Memory B cell (primary cell): ENCODE data around the gene PSMA1.
"Not testable (repeated sequence)": the region's sequence is repeated elsewhere in the genome, so short reads cannot be mapped to it uniquely, and the experiment has no call there.

Experiments
- ATAC-seq: fragments of 150-1000 bp; cut with Tn5 transposase; 2 replicates; pipeline ENCODE4 v1.10.0; 2021; ENCODE audit warnings: low read depth, mild to moderate bottlenecking, moderate library complexity
- DNase-seq, 2 donors: peaks; one replicate each; pipeline ENCODE4 v3.0.0; 2022; ENCODE audit warnings: low spot score in 2 of 2
- H3K27ac Mint-ChIP-seq: one replicate; pipeline ENCODE4 v1.8.0; 2022; ENCODE audit warnings: mild to moderate bottlenecking, moderate library complexity, mixed read lengths
- H3K27me3 Mint-ChIP-seq: one replicate; pipeline ENCODE4 v1.8.0; 2022; ENCODE audit warnings: mixed read lengths
- H3K36me3 Mint-ChIP-seq: one replicate; pipeline ENCODE4 v1.8.0; 2022; ENCODE audit warnings: mild to moderate bottlenecking, mixed read lengths
- H3K4me1 Mint-ChIP-seq: one replicate; pipeline ENCODE4 v1.8.0; 2022; ENCODE audit warnings: mixed read lengths
- H3K4me3 Mint-ChIP-seq: one replicate; pipeline ENCODE4 v1.8.0; 2022; ENCODE audit warnings: mild to moderate bottlenecking, moderate library complexity, mixed read lengths
- H3K9me3 Mint-ChIP-seq: one replicate; pipeline ENCODE4 v1.8.0; 2022; ENCODE audit warnings: mixed read lengths

The PSMA1 gene

DNA sequence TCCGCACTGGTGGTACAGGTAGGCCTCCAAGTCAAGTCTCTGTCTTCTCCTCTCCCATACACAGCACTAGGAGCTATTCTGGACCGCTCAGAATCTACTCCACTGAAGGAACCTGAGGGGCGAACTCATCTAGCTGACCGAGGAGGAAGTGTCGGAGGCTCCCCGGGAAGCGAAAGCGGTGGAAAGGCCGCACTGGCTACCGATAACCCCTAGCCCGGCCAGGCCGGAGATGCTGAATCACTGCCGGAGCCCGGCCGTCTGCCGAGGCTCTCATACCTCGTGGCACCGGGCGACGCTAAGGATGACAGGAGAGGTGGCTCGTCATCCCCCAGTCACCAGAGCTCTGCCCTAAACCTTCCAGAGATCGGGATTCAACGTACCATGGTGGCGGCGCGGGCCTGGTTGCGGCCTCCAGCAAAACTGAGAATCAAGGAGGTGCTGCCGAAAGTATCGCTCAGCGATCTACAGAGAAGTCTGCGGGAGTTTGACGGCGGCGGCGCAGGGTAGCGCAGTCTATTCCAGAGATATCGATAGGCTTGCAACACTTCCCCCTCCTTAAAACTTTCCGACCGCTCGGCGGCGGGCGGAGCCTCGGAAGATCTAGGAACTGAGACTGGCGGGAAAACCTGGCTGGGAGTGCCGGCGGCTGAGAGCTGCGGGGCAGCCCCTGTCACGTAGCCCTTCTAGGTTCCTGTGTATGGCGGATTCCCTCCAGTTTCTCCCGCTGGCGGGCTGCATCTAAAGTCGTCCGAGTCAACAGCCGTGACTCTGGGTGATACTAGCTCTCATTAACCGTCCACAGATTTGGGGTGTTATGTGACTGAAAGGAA lies at the start of gene PSMA1:
TSS of gene PSMA1 (minus strand) at position 470 of the 830 bp plus-strand sequence. CDS start at position 383, 87 bp downstream.
- ATAC-seq, result peak; percentile 91

GRCh38 chr11:14569516-14569915 lies 49.3 kb upstream of the PSMA1 start:
- ATAC-seq, H3K27me3 Mint-ChIP-seq, H3K4me3 Mint-ChIP-seq, H3K36me3 Mint-ChIP-seq, H3K9me3 Mint-ChIP-seq, DNase-seq, H3K27ac Mint-ChIP-seq: not testable (repeated sequence)
- peaks cover 26% of the 10 kb centered on the region for H3K4me1 Mint-ChIP-seq

More for the DNA sequence above, at the start of gene PSMA1:
- Mint-ChIP-seq H3K9me3 (no peaks in the 10 kb centered on the region), H3K27ac (peak within 1 kb of the TSS; percentile 93), H3K27me3 (no peaks in the 10 kb centered on the region), H3K36me3 (peaks cover 1% of the 10 kb centered on the region), H3K4me1 (peaks cover 11% of the 10 kb centered on the region), H3K4me3 (peak within 1 kb of the TSS; percentile 95)
- DNase-seq, result peak; percentile 74 to 79

GRCh38 chr11:14567064-14567651 lies 47.0 kb upstream of the PSMA1 start:
- peak; percentile 85 for ATAC-seq
- peaks cover 4% of the 10 kb centered on the region for H3K36me3 Mint-ChIP-seq
- no peaks in the 10 kb centered on the region for H3K27me3 Mint-ChIP-seq
- no peak for DNase-seq
- H3K4me3 Mint-ChIP-seq, result no peak overlapping the region
- H3K9me3 Mint-ChIP-seq, result no peaks in the 10 kb centered on the region
- peaks cover 24% of the 10 kb centered on the region for H3K4me1 Mint-ChIP-seq
- peak overlapping the region; percentile 85 for H3K27ac Mint-ChIP-seq

- Mint-ChIP-seq H3K36me3 (peaks cover 2% of the 10 kb centered on the region), H3K27ac (peak overlapping the region; percentile 85), H3K4me3 (no peak overlapping the region), H3K27me3 (no peaks in the 10 kb centered on the region), H3K9me3 (no peaks in the 10 kb centered on the region), H3K4me1 (peaks cover 24% of the 10 kb centered on the region)
- DNase-seq (no peak), ATAC-seq (no peak)
These were observed 46.3 kb upstream of the PSMA1 start for GRCh38 chr11:14566331-14567063.

GRCh38 chr11:14565845-14566244 lies 45.7 kb upstream of the PSMA1 start:
- ATAC-seq (no peak), DNase-seq (no peak)
- no peak overlapping the region for H3K4me3 Mint-ChIP-seq
- H3K27me3 Mint-ChIP-seq, result no peaks in the 10 kb centered on the region
- H3K27ac Mint-ChIP-seq, result peak overlapping the region; percentile 20
- H3K4me1 Mint-ChIP-seq, result peaks cover 28% of the 10 kb centered on the region
- H3K36me3 Mint-ChIP-seq, result peaks cover 2% of the 10 kb centered on the region
- H3K9me3 Mint-ChIP-seq, result no peaks in the 10 kb centered on the region

DNA sequence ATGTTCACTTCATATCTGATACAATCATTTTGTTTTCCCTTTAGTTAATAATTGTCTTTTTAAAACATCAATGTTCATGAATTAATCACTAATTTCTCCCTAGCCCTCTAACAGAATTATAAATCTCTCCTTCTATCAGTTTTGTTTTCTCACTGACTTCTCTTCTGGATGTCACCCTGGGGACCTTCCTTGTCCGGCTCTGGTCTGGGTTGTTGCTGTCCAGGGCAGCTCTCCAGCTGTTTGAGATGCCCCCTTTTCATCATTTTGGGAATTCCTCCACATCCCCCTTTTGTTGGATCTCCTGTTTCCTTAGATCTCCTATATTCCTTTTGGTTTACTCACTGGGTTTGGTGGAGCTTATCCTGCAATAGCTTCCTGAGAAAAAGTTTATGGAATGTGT lies 35.6 kb upstream of the PSMA1 start:
- no peak overlapping the region for H3K4me3 Mint-ChIP-seq
- no peaks in the 10 kb centered on the region for H3K4me1 Mint-ChIP-seq
- H3K36me3 Mint-ChIP-seq, result no peaks in the 10 kb centered on the region
- no peak for DNase-seq
- H3K27me3 Mint-ChIP-seq, result peaks cover 10% of the 10 kb centered on the region
- no peaks in the 10 kb centered on the region for H3K9me3 Mint-ChIP-seq
- H3K27ac Mint-ChIP-seq, result no peak overlapping the region
- no peak for ATAC-seq

GRCh38 chr11:14554959-14555358 lies 34.8 kb upstream of the PSMA1 start:
- Mint-ChIP-seq H3K4me1 (no peaks in the 10 kb centered on the region), H3K4me3 (no peak overlapping the region), H3K9me3 (no peaks in the 10 kb centered on the region), H3K36me3 (no peaks in the 10 kb centered on the region), H3K27ac (no peak overlapping the region), H3K27me3 (peaks cover 10% of the 10 kb centered on the region)
- DNase-seq (no peak), ATAC-seq (no peak)

DNA sequence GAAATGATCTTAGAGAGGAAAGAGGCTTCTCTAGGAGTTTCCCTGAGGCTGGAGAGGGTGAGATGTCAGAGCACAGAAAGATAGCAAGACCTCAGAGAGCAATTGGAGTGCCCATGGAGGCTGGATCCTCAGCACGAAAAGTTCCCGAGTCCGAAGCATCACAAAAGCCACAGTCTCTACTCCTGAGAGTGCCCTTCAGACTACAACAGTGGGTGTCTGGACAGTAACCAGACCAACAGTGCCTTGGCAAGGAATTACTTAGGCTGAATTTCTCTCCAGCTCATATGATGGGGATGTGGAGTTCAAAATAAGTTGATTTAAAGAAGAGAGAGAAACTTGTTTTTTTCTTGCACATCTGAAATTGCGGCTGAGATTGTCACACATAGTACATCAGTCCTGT lies 31.9 kb upstream of the PSMA1 start:
- no peaks in the 10 kb centered on the region for H3K4me1 Mint-ChIP-seq
- no peak overlapping the region for H3K4me3 Mint-ChIP-seq
- no peaks in the 10 kb centered on the region for H3K9me3 Mint-ChIP-seq
- DNase-seq (no peak), ATAC-seq (no peak)
- H3K36me3 Mint-ChIP-seq, result no peaks in the 10 kb centered on the region
- peaks cover 6% of the 10 kb centered on the region for H3K27me3 Mint-ChIP-seq
- H3K27ac Mint-ChIP-seq, result no peak overlapping the region

DNA sequence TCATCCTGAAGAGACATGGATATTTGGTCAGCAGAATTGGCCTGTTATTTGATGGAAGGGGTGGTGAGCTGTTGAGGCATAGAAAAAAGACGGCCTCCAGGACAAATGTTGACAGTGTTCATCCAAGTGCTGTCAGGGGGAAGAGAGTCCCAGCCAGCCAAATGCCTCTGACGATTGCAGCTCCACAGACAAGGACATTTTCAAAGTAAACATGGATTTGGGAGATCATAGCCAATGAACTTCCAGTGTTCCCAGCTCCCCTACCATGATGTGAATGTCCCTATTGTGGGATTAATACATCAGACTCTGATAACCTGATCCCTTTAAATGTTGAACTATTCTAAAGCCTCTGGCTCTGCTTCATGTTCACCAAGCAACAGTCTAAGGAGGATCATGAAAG lies 31.2 kb upstream of the PSMA1 start:
- H3K27ac Mint-ChIP-seq, result no peak overlapping the region
- no peak for DNase-seq
- H3K4me3 Mint-ChIP-seq, result no peak overlapping the region
- H3K4me1 Mint-ChIP-seq, result no peaks in the 10 kb centered on the region
- H3K27me3 Mint-ChIP-seq, result peaks cover 6% of the 10 kb centered on the region
- ATAC-seq, result no peak
- H3K9me3 Mint-ChIP-seq, result no peaks in the 10 kb centered on the region
- H3K36me3 Mint-ChIP-seq, result no peaks in the 10 kb centered on the region

DNA sequence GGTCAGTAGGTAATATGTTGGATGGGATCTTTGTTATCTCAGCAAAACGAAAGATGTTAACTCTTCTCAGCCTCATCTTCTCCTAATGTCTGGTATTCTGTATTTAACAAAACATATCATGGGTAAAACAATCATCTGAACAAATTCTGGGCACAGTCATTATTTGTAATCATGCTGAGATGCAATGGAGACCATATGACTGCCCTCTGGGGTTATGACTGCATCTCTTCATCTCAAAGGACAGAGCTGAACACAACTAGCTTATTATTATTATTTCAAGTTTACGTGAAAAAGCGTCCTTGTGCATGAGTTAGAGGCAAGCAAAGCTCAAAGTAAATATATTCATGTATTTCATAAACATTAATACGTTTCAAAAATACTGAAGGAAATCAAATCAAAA lies 29.7 kb upstream of the PSMA1 start:
- no peak overlapping the region for H3K27ac Mint-ChIP-seq
- no peaks in the 10 kb centered on the region for H3K4me1 Mint-ChIP-seq
- DNase-seq, result no peak
- no peak for ATAC-seq
- H3K27me3 Mint-ChIP-seq, result peaks cover 3% of the 10 kb centered on the region
- H3K9me3 Mint-ChIP-seq, result no peaks in the 10 kb centered on the region
- H3K4me3 Mint-ChIP-seq, result no peak overlapping the region
- H3K36me3 Mint-ChIP-seq, result no peaks in the 10 kb centered on the region

GRCh38 chr11:14547440-14547839 lies 27.3 kb upstream of the PSMA1 start:
- Mint-ChIP-seq H3K36me3 (no peaks in the 10 kb centered on the region), H3K27me3 (no peaks in the 10 kb centered on the region), H3K4me3 (no peak overlapping the region), H3K27ac (no peak overlapping the region), H3K4me1 (no peaks in the 10 kb centered on the region), H3K9me3 (no peaks in the 10 kb centered on the region)
- DNase-seq (no peak), ATAC-seq (no peak)

DNA sequence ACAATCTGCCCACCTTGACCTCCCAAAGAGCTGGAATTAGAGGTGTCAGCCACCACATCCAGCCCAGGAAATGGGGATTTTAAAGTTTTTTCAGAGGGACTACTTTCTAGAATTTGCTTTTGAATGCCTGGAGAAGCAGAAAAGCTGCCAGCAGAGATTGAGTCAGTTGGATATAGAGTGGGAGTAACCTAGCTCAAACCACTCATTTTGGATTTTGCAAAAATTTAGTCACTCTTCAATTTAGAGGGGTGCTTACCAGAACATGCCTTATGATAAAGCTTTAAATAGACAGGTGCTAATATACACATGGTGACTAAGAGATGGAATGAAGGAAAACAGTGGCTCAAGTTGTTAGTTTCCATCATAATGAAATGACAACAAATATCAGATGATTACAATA lies 26.5 kb upstream of the PSMA1 start:
- no peaks in the 10 kb centered on the region for H3K36me3 Mint-ChIP-seq
- ATAC-seq (no peak), DNase-seq (no peak)
- H3K27me3 Mint-ChIP-seq, result no peaks in the 10 kb centered on the region
- no peak overlapping the region for H3K27ac Mint-ChIP-seq
- no peaks in the 10 kb centered on the region for H3K4me1 Mint-ChIP-seq
- H3K9me3 Mint-ChIP-seq, result no peaks in the 10 kb centered on the region
- no peak overlapping the region for H3K4me3 Mint-ChIP-seq

DNA sequence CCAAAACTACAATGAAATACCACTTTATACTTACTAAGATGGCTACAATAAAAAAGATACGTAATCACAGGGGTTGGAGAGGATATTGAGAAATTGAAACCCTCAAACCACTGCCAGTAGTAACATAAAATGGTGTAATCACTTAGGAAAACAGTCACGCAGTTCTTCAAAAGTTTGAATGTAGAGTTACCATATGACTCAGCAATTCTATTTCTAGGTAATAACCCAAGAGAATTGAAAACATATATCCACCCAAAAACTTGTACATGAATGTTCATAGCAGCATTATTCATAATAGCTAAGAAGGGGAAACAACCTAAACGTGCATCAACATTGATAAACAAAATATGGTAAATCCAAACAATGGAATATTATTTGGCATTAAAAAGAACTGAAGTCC lies 24.4 kb upstream of the PSMA1 start:
- no peak overlapping the region for H3K27ac Mint-ChIP-seq
- H3K4me1 Mint-ChIP-seq, result no peaks in the 10 kb centered on the region
- no peaks in the 10 kb centered on the region for H3K36me3 Mint-ChIP-seq
- ATAC-seq, result no peak
- no peaks in the 10 kb centered on the region for H3K9me3 Mint-ChIP-seq
- no peaks in the 10 kb centered on the region for H3K27me3 Mint-ChIP-seq
- no peak for DNase-seq
- H3K4me3 Mint-ChIP-seq, result no peak overlapping the region

GRCh38 chr11:14543260-14543659 lies 23.1 kb upstream of the PSMA1 start:
- Mint-ChIP-seq H3K4me1 (no peaks in the 10 kb centered on the region), H3K4me3 (no peak overlapping the region), H3K36me3 (no peaks in the 10 kb centered on the region), H3K27me3 (no peaks in the 10 kb centered on the region), H3K9me3 (no peaks in the 10 kb centered on the region), H3K27ac (no peak overlapping the region)
- DNase-seq (no peak), ATAC-seq (no peak)
